ENCODE results near the gene OR10C1.
"Not testable (repeated sequence)": the region's sequence is repeated elsewhere in the genome, so short reads cannot be mapped to it uniquely, and the experiment has no call there.

The OR10C1 gene

GRCh38 chr6:29439006-29439405 is at the start of gene OR10C1:
TSS of gene OR10C1 (plus strand) at chr6:29439306. CDS start at chr6:29440016, 710 bp downstream.
- DNase-seq = no peak

GRCh38 chr6:29395331-29395730 is 43.8 kb upstream of the OR10C1 start, which contains the start of gene OR12D2:
TSS of gene OR12D2 (plus strand) at chr6:29395631. CDS start at chr6:29396700, 1,069 bp downstream.
- no peak for DNase-seq

- DNase-seq = no peak
Measured at GRCh38 chr6:29399525-29399924, 39.6 kb upstream of the OR10C1 start.

- no peak for DNase-seq
Measured at GRCh38 chr6:29403801-29404200, 35.3 kb upstream of the OR10C1 start.

- no peak for DNase-seq
Measured at GRCh38 chr6:29414588-29414987, 24.5 kb upstream of the OR10C1 start, which contains the start of gene OR12D1. TSS of gene OR12D1 (plus strand) at chr6:29414928.

GRCh38 chr6:29419516-29419915 is 19.6 kb upstream of the OR10C1 start:
- no peak for DNase-seq

GRCh38 chr6:29424168-29424567 is 14.9 kb upstream of the OR10C1 start:
- DNase-seq = no peak

GRCh38 chr6:29424575-29424974 is 14.5 kb upstream of the OR10C1 start:
- DNase-seq = no peak

GRCh38 chr6:29425075-29425474 is 14.0 kb upstream of the OR10C1 start:
- no peak for DNase-seq

- DNase-seq = no peak
Measured at GRCh38 chr6:29426654-29427053, 12.5 kb upstream of the OR10C1 start.

GRCh38 chr6:29436730-29437129 is 2.4 kb upstream of the OR10C1 start:
- DNase-seq = not testable (repeated sequence)

GRCh38 chr6:29442719-29443118 is 3.6 kb downstream of the OR10C1 start:
- DNase-seq = no peak

GRCh38 chr6:29444031-29444430 is 4.9 kb downstream of the OR10C1 start:
- not testable (repeated sequence) for DNase-seq

GRCh38 chr6:29447670-29448069 is 8.6 kb downstream of the OR10C1 start:
- no peak for DNase-seq

- DNase-seq = no peak
Measured at GRCh38 chr6:29451471-29452193, 12.5 kb downstream of the OR10C1 start.

GRCh38 chr6:29456971-29457370 is 17.9 kb downstream of the OR10C1 start, which contains the start of the genes OR11A1 and OR2H1:
TSS of gene OR11A1 (minus strand) at chr6:29457071. CDS start at chr6:29427641, 29,430 bp downstream.
TSS of gene OR2H1 (plus strand) at chr6:29457155. CDS start at chr6:29461770, 4,615 bp downstream.
- no peak for DNase-seq

- DNase-seq = no peak
Measured at GRCh38 chr6:29461021-29461814, 22.1 kb downstream of the OR10C1 start.

- no peak for DNase-seq
Measured at GRCh38 chr6:29462022-29462421, 22.9 kb downstream of the OR10C1 start.

GRCh38 chr6:29465279-29465678 is 26.2 kb downstream of the OR10C1 start:
- no peak for DNase-seq

GRCh38 chr6:29465801-29466200 is 26.7 kb downstream of the OR10C1 start:
- no peak for DNase-seq

- DNase-seq = no peak
Measured at GRCh38 chr6:29466241-29466640, 27.1 kb downstream of the OR10C1 start.

- DNase-seq = no peak
Measured at GRCh38 chr6:29474996-29475395, 35.9 kb downstream of the OR10C1 start.

GRCh38 chr6:29477923-29478450 is 38.9 kb downstream of the OR10C1 start:
- DNase-seq = no peak

GRCh38 chr6:29478740-29479139 is 39.6 kb downstream of the OR10C1 start:
- DNase-seq = no peak
